Measurements from ENCODE around the gene AQP1. TPM values are rescaled to one million over a fixed set of nuclear protein-coding genes. Genes with fewer than 3 reads are reported as not detected.

Gene AQP1
- total and polyA plus RNA-seq, 2 of the 13 experiments (the other 11 are each of a cell fraction or from before 2014, with no cell fraction given), result not detected

GRCh38 chr7:30930621-30931020 is 19.0 kb downstream of the AQP1 start:
- WGBS (ENCODE audit: low lambda C conversion rate), result 19% methylated on average over 2 of the region's 8 CpGs
- H3K9me3 ChIP-seq (ENCODE audit: low read length), result no peaks in the 10 kb centered on the region
- FAIRE-seq (no peak), DNase-seq (ENCODE audit: low spot score) (no peak), ATAC-seq (no peak)
- no peak overlapping the region for H3K4me2 ChIP-seq (ENCODE audit: low read depth, low read length)
- no peak overlapping the region for H2AFZ ChIP-seq (ENCODE audit: low read length)
- no TSS peak for BruUV-seq (replicated peaks)
- CTCF ChIA-PET (ENCODE audit: low intra/inter-chr PET ratio, low total read pairs), result no interaction called here
- no peaks in the 10 kb centered on the region for H3K4me1 ChIP-seq (ENCODE audit: insufficient read depth, low read length)
- H4K20me1 ChIP-seq (ENCODE audit: insufficient read depth, low read length), result no peaks in the 10 kb centered on the region
- intact Hi-C loops (cut with micrococcal nuclease; ENCODE audit: unreplicated experiment) (no loop called here), in situ Hi-C loops (cut with HindIII; ENCODE audit: extremely low pct_ligation_motif_present, low pct_unique_long_range_greater_than_20kb) (no loop called here)
- H3K36me3 ChIP-seq (replicated peaks in 1 of 2; ENCODE audit: control insufficient read depth in 1 of 2, insufficient read depth in 2 of 2, low read length in 2 of 2), result no peaks in the 10 kb centered on the region
- H3K27ac ChIP-seq (ENCODE audit: extremely low read length, insufficient read depth, low read length), result no peak overlapping the region
- no peak overlapping the region for H3K4me3 ChIP-seq (replicated peaks in 1 of 3; ENCODE audit: insufficient read depth in 1 of 3, low read depth in 2 of 3, low read length in 3 of 3)
- peaks cover 4 to 12% of the 10 kb centered on the region in 2 experiments; a peak in 4 of 5 replicates for H3K27me3 ChIP-seq (ENCODE audit: control insufficient read depth in 1 of 2, insufficient read depth in 2 of 2, low read length in 2 of 2)
- TF ChIP-seq ZBTB14 (CRISPR knock-in tag; IDR thresholded peaks at IDR 0.05) (no peak), ZNF883 (CRISPR knock-in tag; IDR thresholded peaks at IDR 0.05; ENCODE audit: not compliant biosample characterization) (no peak), RXRB (CRISPR knock-in tag; IDR thresholded peaks at IDR 0.05; ENCODE audit: borderline replicate concordance) (no peak), MBNL3 (CRISPR knock-in tag; conservative IDR thresholded peaks at IDR 0.05) (no peak), SNAPC5 (CRISPR knock-in tag; IDR thresholded peaks at IDR 0.05; ENCODE audit: borderline replicate concordance) (no peak), FUBP1 (CRISPR knock-in tag; IDR thresholded peaks at IDR 0.05; ENCODE audit: borderline replicate concordance) (no peak), ZNF281 (CRISPR knock-in tag; IDR thresholded peaks at IDR 0.05; ENCODE audit: borderline replicate concordance) (no peak), PITX1 (CRISPR knock-in tag; IDR thresholded peaks at IDR 0.05) (no peak), RAD51 (IDR thresholded peaks at IDR 0.05; ENCODE audit: borderline replicate concordance) (no peak), ZBTB8A (CRISPR knock-in tag; IDR thresholded peaks at IDR 0.05; ENCODE audit: borderline replicate concordance, low read depth) (no peak), TFDP2 (CRISPR knock-in tag; IDR thresholded peaks at IDR 0.05) (no peak), ZBTB37 (CRISPR knock-in tag; IDR thresholded peaks at IDR 0.05) (no peak), ATF7-NPFF (CRISPR knock-in tag; IDR thresholded peaks at IDR 0.05; ENCODE audit: low read depth) (no peak), MBD4 (IDR thresholded peaks at IDR 0.05; ENCODE audit: borderline replicate concordance, low read length) (no peak), FOXA3 (CRISPR knock-in tag; IDR thresholded peaks at IDR 0.05) (no peak), YY1 (IDR thresholded peaks at IDR 0.05; ENCODE audit: insufficient read depth, insufficient replicate concordance, low read depth, low read length) (no peak)
- H3K79me2 ChIP-seq (ENCODE audit: insufficient read depth, low read length), result no peaks in the 10 kb centered on the region
- POLR2A ChIA-PET, result no interaction called here
- H3K9ac ChIP-seq (ENCODE audit: insufficient read depth, low read depth, low read length), result no peak overlapping the region
